LHCN-M2 (cell line): ENCODE measurements around the gene NUP35. TPM values are rescaled to one million over a fixed set of nuclear protein-coding genes. Genes with fewer than 3 reads are reported as not detected.

ENCODE experiments used
- DNase-seq: peaks from one replicate; pipeline ENCODE4 v3.0.0-alpha.2; 2012; ENCODE audit warnings: low read depth
- polyA plus RNA-seq: library from polyadenylated mRNA; unstranded; fragments of >200 nt; gene quantifications from one replicate; pipeline ENCODE4 v1.2.1, GENCODE V29; 2012; ENCODE audit warnings: missing spikeins
- total RNA-seq: library from RNA; depleted of rRNA; stranded (reverse); fragments of >200 nt; gene quantifications from 2 replicates; pipeline ENCODE4 v1.2.3, GENCODE V29; 2014; rRNA removed

NUP35 gene, protein sequence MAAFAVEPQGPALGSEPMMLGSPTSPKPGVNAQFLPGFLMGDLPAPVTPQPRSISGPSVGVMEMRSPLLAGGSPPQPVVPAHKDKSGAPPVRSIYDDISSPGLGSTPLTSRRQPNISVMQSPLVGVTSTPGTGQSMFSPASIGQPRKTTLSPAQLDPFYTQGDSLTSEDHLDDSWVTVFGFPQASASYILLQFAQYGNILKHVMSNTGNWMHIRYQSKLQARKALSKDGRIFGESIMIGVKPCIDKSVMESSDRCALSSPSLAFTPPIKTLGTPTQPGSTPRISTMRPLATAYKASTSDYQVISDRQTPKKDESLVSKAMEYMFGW
- 23.8 and 26.7 TPM in 2 replicates for total RNA-seq
- 6.4 TPM for polyA plus RNA-seq

- DNase-seq: peak; percentile 91
Observed at GRCh38 chr2:183124222-183124956, at the start of gene NUP35. Gene NUP35, plus strand, starts transcription at chr2:183124443. Its CDS starts 15 bp downstream, at chr2:183124458.

DNA sequence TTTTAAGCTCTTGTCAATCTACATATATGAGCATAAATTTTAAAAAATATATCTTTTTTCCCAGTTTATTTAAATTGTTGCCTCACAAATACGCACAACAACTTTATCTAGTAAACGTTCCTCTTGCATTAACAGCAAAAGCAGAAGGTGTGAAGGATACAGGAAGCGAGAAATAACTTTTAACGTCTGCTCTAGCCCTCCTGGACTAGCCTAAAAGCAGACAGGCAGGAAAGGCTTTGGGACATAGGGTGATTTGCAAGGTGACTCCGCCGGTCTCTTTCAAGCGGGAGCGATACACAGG is 46.1 kb upstream of the NUP35 start:
- no peak for DNase-seq

- DNase-seq: peak; percentile 90
Observed at GRCh38 chr2:183078464-183079138, 45.6 kb upstream of the NUP35 start, which contains the start of gene DUSP19. Gene DUSP19, plus strand, starts transcription at chr2:183078747. Its CDS starts 187 bp downstream, at chr2:183078934.

GRCh38 chr2:183079139-183079775 is 45.0 kb upstream of the NUP35 start:
- no peak for DNase-seq

DNA sequence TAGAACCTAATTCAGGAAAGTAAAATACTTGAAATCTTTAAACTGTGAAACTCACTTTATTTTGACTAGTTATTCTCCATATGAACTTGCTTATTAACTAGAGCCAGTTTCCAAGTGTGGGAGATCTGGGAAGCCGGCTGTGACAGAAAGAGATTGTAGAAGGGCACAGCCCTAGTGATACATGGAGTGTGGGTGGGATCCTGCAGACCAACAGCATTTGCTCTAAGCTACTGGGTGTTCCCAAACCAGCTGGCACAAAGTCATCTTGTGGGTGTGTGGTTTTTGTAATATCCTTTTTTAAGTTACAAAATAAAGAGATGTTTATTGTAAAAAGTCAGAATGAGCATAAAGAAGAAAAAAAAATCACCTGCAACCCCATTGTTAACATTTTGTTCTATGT is 42.3 kb upstream of the NUP35 start:
- DNase-seq: peak; percentile 58

DNA sequence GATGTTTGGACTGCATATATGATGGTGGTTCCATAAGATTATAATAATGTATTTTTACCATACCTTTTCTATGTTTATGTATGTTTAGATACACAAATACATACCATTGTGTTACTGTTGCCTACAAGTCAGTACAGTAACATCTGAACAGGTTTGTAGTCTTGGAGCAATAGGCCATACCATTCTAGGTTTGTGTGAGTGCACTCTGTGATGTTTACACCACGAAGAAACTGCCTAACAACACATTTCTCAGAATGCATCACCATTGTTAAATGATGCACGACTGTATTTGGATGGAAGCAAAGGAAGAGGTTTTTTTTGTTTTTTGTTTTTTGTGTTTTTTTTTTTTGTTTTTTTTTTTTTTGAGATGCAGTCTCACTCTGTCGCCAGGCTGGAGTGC is 36.2 kb upstream of the NUP35 start:
- no peak for DNase-seq

DNA sequence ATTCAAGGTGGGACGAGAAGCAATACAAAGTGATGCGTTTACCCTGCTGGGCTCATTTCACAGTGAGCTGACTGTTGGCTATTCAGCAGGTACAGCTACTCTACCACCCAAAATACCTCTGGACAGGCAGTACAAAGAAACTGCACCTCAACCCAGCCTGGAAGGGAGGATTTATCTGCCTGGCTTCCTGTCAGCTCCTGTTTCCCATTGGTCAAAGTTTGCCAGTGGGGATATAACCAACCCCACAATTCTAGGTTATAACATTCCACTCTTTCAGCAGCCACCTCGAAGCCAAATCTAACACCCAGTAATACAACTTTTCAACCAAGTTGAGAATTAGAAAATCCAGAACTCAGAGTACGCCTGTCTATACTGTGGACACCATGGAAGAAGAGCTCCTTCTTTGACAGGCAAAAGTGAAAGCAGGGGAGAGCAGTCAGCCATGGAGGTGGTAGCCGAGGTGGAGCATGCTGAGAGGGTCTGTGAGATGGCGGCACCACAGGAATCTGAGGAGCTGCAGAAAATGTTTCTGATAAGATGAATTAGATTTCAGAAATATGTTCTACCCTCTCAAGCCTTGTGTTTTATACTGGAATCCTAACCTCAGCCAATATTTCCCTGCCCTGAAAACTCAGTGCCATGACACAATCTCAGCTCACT is 34.9 kb upstream of the NUP35 start:
- no peak for DNase-seq

DNA sequence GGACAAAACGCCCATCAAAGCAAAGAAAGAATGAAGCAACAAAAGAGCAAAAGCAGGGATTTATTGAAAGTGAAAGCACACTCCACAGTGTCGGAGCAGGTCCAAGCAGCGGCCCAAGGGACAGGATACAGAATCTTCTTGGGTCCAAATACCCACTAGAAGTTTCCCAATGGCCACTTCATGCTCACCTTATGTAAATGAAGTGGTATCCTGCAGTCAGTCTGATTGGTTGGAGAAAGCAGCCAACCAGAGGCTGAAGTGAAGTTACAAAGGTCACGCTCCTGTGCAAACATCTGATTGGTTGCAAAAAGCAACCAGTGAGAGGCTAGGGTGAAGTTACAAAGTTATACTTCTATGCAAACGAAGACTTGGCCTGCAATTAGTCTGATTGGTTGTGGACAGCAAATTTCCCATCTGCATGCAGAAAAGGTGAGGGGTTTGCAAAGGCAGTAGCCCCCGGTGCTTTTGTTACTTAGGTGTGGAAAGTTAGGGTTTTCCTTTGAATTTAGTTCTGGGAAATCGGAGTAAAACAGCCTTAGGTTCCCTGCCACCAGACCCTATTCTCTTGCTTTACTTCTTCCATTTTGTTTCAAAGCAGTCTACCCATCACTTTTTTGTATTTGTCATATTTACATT is 32.8 kb upstream of the NUP35 start:
- no peak for DNase-seq

DNA sequence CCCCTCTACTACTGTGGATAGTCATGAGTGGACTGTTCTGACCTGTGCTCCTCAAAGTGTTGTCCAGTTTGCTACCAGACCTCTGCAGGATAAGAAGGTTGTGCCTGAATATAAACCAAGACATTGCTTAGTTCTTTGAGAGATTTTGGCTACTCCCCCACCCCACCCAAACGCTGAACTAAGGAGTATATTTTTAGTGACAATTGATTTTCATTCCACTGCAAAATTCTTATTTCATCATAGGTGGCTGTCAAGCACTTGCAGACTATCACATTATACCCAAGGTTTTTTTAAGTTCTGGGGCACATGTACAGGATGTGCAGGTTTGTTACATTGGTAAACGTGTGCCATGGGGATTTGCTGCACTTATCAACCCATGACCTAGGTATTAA is 32.3 kb upstream of the NUP35 start:
- DNase-seq: no peak

DNA sequence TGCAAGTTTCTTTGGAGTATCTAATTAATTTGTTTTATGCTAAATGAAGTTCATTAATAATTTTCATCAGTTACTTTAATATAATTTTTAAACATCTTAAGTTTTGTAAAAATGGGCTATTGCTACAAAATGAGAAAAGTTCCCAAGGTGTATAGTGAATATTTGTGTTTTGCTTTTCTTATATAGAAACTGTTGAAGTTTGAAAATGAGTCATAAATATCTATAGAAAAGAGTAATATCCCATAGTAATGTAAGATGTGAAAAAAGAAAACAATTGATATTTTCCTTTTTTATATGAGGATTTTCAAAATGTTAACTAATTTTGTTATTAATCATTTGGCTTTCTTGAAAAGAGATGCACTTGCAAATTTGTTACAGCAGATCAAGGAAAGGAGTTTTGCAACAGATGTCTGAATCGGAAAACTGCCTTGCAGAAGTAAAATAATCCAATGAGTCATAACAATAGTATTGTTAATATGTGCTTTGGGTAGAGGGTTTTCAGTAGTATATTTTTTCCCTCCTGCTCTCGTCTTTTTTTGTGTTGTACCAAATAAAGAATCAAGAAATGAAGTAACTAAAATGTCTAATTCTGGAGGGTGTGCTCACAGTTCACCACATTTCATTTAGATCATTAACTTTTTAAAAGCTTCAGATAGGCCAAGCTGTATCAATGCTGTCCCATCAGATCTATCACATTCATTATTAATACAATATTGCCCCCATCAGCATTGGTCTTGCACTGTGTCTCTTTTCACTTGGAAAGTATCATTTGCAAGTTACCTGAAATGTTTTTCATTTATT is 30.2 kb upstream of the NUP35 start:
- DNase-seq: peak; percentile 53

DNA sequence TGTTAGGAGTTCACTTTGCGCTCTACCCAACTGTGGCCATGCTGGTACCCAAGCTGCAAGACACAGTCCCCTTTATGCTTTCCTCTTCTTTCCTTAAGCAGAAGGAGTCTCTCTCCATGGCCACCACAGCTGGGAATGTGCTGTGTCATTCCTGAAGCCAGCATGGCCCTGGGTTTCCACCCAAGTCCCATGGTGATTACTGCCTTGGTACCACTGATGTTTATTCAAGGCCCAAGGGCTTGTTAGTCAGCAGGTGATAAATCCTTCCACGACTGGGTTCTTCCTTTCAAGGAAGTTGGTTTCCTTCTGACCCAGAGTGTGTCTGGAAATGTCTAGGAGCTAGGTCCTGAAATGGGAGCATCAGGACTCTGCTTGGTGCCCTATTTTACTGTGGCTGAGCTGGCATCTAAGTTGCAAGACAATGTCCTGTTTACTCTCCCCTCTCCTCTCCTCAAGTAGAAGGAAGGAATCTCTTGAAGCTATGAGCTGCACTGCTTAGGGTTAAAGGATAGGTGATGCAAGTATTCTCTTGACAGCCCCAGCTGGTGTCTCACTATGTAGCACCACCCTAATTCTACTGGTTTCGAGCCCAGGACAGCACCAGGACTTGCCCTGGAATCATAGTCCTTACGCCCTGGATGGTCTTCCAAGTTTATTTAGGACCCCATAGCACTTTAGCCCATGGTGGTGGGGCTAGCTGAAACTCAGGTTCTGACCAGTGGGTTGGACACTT is 18.7 kb upstream of the NUP35 start:
- peak; percentile 67 for DNase-seq

GRCh38 chr2:183112577-183112976 is 11.7 kb upstream of the NUP35 start:
- DNase-seq: no peak

GRCh38 chr2:183113630-183114029 is 10.6 kb upstream of the NUP35 start:
- no peak for DNase-seq

DNA sequence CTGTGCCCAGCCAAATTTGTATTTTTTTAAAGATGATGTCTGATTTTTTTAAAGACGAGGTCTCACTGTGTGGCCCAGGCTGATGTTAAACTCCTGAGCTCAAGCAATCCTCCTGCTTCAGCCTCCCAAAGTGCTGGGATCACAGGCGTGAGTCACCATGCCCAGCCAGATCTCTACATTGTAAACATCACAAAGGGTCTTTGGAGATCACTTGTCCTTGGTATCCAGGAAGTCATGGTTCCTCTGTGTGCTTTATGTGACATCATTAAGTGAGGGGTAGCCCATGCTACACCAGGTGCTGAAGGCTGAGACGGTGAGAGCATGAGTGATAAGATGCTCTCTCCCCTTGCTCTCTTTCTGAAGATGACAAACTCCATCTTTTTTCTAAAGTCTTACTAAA is 7.0 kb upstream of the NUP35 start:
- DNase-seq: no peak

DNA sequence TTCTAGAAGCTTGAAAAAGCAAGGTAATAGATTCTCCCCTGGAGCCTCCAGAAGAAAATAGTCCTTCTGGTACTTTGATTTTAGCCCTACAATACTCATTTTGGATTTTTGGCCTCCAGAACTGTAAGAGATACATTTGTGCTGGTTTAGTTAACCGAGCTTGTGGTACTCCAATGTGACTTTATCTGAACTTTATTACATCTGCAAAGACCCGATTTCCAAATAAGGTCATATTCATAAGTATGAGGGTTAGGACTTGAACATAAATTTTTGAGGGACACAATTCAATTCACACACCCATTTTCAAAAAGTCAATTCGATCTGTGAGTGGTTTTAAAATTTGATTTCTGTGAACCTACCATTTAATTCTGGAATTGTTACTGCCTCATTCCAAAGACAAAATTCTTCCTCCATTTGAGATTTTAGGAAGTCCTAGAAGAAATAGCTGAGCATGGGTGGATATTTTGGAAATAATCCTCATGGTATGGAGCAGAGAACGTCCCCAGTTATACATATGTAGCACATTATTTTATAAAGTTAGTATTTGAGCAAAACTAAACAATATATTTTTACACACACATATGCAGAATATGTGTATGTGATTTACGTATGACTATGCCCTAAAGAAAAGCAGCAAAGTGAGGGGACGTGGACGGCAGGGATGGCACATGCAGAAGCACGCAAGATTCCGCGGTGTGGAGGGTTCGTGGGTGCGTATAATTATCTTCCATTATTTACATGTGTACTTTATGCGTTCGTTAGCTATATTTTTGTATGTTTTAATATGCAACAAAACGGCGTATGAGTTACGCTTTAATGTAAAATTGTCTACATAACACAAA is 905 bp upstream of the NUP35 start:
- DNase-seq: no peak

DNA sequence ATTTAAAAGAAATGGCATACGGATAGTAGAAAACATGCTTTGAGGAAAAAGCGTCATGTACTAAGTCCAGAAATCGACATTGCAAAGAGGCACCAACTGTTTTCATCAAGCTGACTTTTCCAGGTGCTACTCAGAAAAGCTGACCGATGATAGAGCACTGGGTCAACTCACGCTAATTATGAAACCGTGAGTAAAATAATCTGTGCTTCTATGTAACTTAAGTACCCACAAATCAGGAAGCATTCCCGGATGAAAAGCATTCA is 353 bp upstream of the NUP35 start:
- no peak for DNase-seq

GRCh38 chr2:183124957-183125255 is 663 bp downstream of the NUP35 start:
- DNase-seq: no peak

- DNase-seq: no peak
Observed at GRCh38 chr2:183125659-183126341, 1.6 kb downstream of the NUP35 start.

- no peak for DNase-seq
Observed at GRCh38 chr2:183126635-183127034, 2.4 kb downstream of the NUP35 start.
